Cardiac muscle cell (in vitro differentiated cells and primary cell): ENCODE data around the gene PGAM4. TPM values are rescaled to one million over a fixed set of nuclear protein-coding genes. Genes with fewer than 3 reads are reported as not detected.
A peak's percentile ranks its signal among the peaks of the same experiment; 100 is the strongest.
"Not testable (repeated sequence)": the region's sequence is repeated elsewhere in the genome, so short reads cannot be mapped to it uniquely, and the experiment has no call there.

Experiments used
- DNase-seq, 2 donors: peaks; one replicate each; pipeline versions ENCODE4 v3.0.0 to v3.0.0-alpha.2; 2010 to 2017; ENCODE audit warnings: low read depth in 1 of 2, low spot score in 1 of 2
- H3K27ac ChIP-seq: fragments of 200-600 bp; sonication (generic); 2 replicates; pipeline ENCODE4 v1.5.1; 2016
- H3K27me3 ChIP-seq: fragments of 200-600 bp; sonication (generic); 2 replicates; pipeline ENCODE4 v1.6.0; 2016; ENCODE audit warnings: control low read depth
- H3K36me3 ChIP-seq: fragments of 200-600 bp; sonication (generic); 2 replicates; pipeline ENCODE4 v1.5.1; 2016; ENCODE audit warnings: control low read depth
- H3K4me1 ChIP-seq: fragments of 200-600 bp; sonication (generic); 2 replicates; pipeline ENCODE4 v1.8.1; 2017; ENCODE audit warnings: low read depth, mild to moderate bottlenecking, mixed run types
- H3K4me3 ChIP-seq: fragments of 200-600 bp; sonication (generic); 2 replicates; pipeline ENCODE4 v1.5.1; 2016; ENCODE audit warnings: mild to moderate bottlenecking
- H3K9me3 ChIP-seq: fragments of 200-600 bp; sonication (generic); 2 replicates; pipeline ENCODE4 v1.5.1; 2017; ENCODE audit warnings: low read depth, mild to moderate bottlenecking, control low read depth
- CTCF ChIP-seq: IDR thresholded peaks from 2 replicates; pipeline ENCODE4 v1.5.1; 2012; ENCODE audit warnings: low read depth, mild to moderate bottlenecking, low read length
- polyA plus RNA-seq: library from polyadenylated mRNA; unstranded; fragments of >200 nt; fragmentation: Nextera tagmentation; extraction: Ambion mirVana; gene quantifications from 2 replicates; pipeline ENCODE4 v1.2.1, GENCODE V29; 2016
- total RNA-seq: library from RNA; depleted of rRNA; stranded (reverse); fragments of >200 nt; gene quantifications from 2 replicates; pipeline ENCODE4 v1.2.3, GENCODE V29; 2016

PGAM4 gene
- total and polyA plus RNA-seq, 2 experiments from 2014 or later, result 0.55 TPM; not detected in 1

- DNase-seq, result no peak
- no peak for TF ChIP-seq CTCF
- Histone ChIP-seq H3K36me3 (no peaks in the 10 kb centered on the region), H3K4me1 (no peaks in the 10 kb centered on the region), H3K9me3 (no peaks in the 10 kb centered on the region), H3K27ac (no peak overlapping the region), H3K27me3 (no peaks in the 10 kb centered on the region), H3K4me3 (no peak overlapping the region)
Measured at GRCh38 chrX:77930581-77930980, 38.9 kb downstream of the PGAM4 start.

GRCh38 chrX:77925764-77926163 is 43.7 kb downstream of the PGAM4 start:
- no peaks in the 10 kb centered on the region for H3K27me3 ChIP-seq
- no peak for TF ChIP-seq CTCF
- H3K4me3 ChIP-seq, result no peak overlapping the region
- no peak for DNase-seq
- H3K36me3 ChIP-seq, result no peaks in the 10 kb centered on the region
- no peak overlapping the region for H3K27ac ChIP-seq
- no peaks in the 10 kb centered on the region for H3K4me1 ChIP-seq
- H3K9me3 ChIP-seq, result no peaks in the 10 kb centered on the region

- Histone ChIP-seq H3K4me1 (no peaks in the 10 kb centered on the region), H3K4me3 (no peak overlapping the region), H3K9me3 (no peaks in the 10 kb centered on the region), H3K36me3 (no peaks in the 10 kb centered on the region), H3K27ac (no peak overlapping the region), H3K27me3 (no peaks in the 10 kb centered on the region)
- no peak for DNase-seq
- no peak for TF ChIP-seq CTCF
Measured at GRCh38 chrX:77924320-77924859, 45.0 kb downstream of the PGAM4 start.

- H3K36me3 ChIP-seq, result no peaks in the 10 kb centered on the region
- H3K9me3 ChIP-seq, result no peaks in the 10 kb centered on the region
- DNase-seq, result no peak
- no peak overlapping the region for H3K4me3 ChIP-seq
- H3K27ac ChIP-seq, result no peak overlapping the region
- no peaks in the 10 kb centered on the region for H3K27me3 ChIP-seq
- H3K4me1 ChIP-seq, result no peaks in the 10 kb centered on the region
- no peak for TF ChIP-seq CTCF
Measured at GRCh38 chrX:77922787-77923186, 46.7 kb downstream of the PGAM4 start.

- H3K27ac ChIP-seq, H3K4me3 ChIP-seq, H3K4me1 ChIP-seq, DNase-seq, H3K36me3 ChIP-seq, H3K27me3 ChIP-seq, H3K9me3 ChIP-seq: not testable (repeated sequence)
Measured at GRCh38 chrX:77919370-77919769, 50.1 kb downstream of the PGAM4 start.

GRCh38 chrX:77918568-77918967 is 50.9 kb downstream of the PGAM4 start:
- DNase-seq, result peak in 1 of 2 donors; percentile 62

More at GRCh38 chrX:77918568-77918967, 50.9 kb downstream of the PGAM4 start:
- H3K9me3 ChIP-seq, result no peaks in the 10 kb centered on the region
- no peaks in the 10 kb centered on the region for H3K27me3 ChIP-seq
- no peak overlapping the region for H3K27ac ChIP-seq
- H3K4me3 ChIP-seq, result no peak overlapping the region
- H3K36me3 ChIP-seq, result no peaks in the 10 kb centered on the region
- no peaks in the 10 kb centered on the region for H3K4me1 ChIP-seq
- no peak for TF ChIP-seq CTCF

Other genes with a start within 250 kb of the PGAM4 start
- gene ATRX, start 183.4 kb downstream of the PGAM4 start, total RNA-seq, result 72.5 and 87.8 TPM in 2 replicates
- 76.0 and 85.6 TPM in 2 replicates for gene ATRX, start 183.4 kb downstream of the PGAM4 start, polyA plus RNA-seq
- 39.1 and 57.3 TPM in 2 replicates for gene MAGT1, start 74.2 kb downstream of the PGAM4 start, total RNA-seq
- 53.6 and 54.3 TPM in 2 replicates for gene MAGT1, start 74.2 kb downstream of the PGAM4 start, polyA plus RNA-seq
- 320 and 1,028 TPM in 2 replicates for gene COX7B, start 70.2 kb downstream of the PGAM4 start, total RNA-seq
- gene COX7B, start 70.2 kb downstream of the PGAM4 start, polyA plus RNA-seq, result 1,340 and 1,709 TPM in 2 replicates
- 6.7 and 8.4 TPM in 2 replicates for gene ATP7A, start 58.9 kb downstream of the PGAM4 start, total RNA-seq
- gene ATP7A, start 58.9 kb downstream of the PGAM4 start, polyA plus RNA-seq, result 5.4 and 6.1 TPM in 2 replicates
- gene PGK1, start 134.6 kb upstream of the PGAM4 start, total RNA-seq, result 602 and 938 TPM in 2 replicates
- gene PGK1, start 134.6 kb upstream of the PGAM4 start, polyA plus RNA-seq, result 1,198 and 1,568 TPM in 2 replicates
- gene TAF9B, start 170.0 kb upstream of the PGAM4 start, total RNA-seq, result 9.6 and 10.4 TPM in 2 replicates
- gene TAF9B, start 170.0 kb upstream of the PGAM4 start, polyA plus RNA-seq, result 18.3 and 20.3 TPM in 2 replicates